HuH-7.5 (cell line): ENCODE measurements around the gene SLC34A3.

Experiments used
- DNase-seq: peaks from one replicate; pipeline ENCODE4 v3.0.0; 2011; ENCODE audit warnings: low spot score

Gene SLC34A3

GRCh38 chr9:137230705-137231371 is at the start of gene SLC34A3:
Gene SLC34A3, plus strand, starts transcription at chr9:137230901. Its CDS starts 802 bp downstream, at chr9:137231703.
- no peak for DNase-seq

GRCh38 chr9:137181680-137182079 is 49.0 kb upstream of the SLC34A3 start:
- no peak for DNase-seq

- DNase-seq: no peak
Observed at GRCh38 chr9:137182836-137183235, 47.9 kb upstream of the SLC34A3 start.

GRCh38 chr9:137183980-137184595 is 46.6 kb upstream of the SLC34A3 start:
- no peak for DNase-seq

GRCh38 chr9:137184881-137185660 is 45.6 kb upstream of the SLC34A3 start:
- no peak for DNase-seq

GRCh38 chr9:137185921-137186320 is 44.8 kb upstream of the SLC34A3 start:
- no peak for DNase-seq

- no peak for DNase-seq
Observed at GRCh38 chr9:137186385-137186784, 44.3 kb upstream of the SLC34A3 start.

GRCh38 chr9:137187386-137187785 is 43.3 kb upstream of the SLC34A3 start:
- no peak for DNase-seq

GRCh38 chr9:137188086-137188489 is 42.6 kb upstream of the SLC34A3 start:
- DNase-seq: no peak

GRCh38 chr9:137188490-137189296 is 42.0 kb upstream of the SLC34A3 start, which contains the start of the genes ANAPC2 and SSNA1:
Gene ANAPC2, minus strand, starts transcription at chr9:137188560. Its CDS starts 28 bp downstream, at chr9:137188532.
Gene SSNA1, plus strand, starts transcription at chr9:137188676. Its CDS starts 51 bp downstream, at chr9:137188727.
- DNase-seq: peak; percentile 94

GRCh38 chr9:137189297-137190295 is 41.1 kb upstream of the SLC34A3 start:
- DNase-seq: no peak

GRCh38 chr9:137190315-137190856 is 40.3 kb upstream of the SLC34A3 start:
- no peak for DNase-seq

GRCh38 chr9:137191245-137191644 is 39.5 kb upstream of the SLC34A3 start:
- DNase-seq: no peak

GRCh38 chr9:137191691-137192447 is 38.8 kb upstream of the SLC34A3 start:
- no peak for DNase-seq

GRCh38 chr9:137192448-137192780 is 38.3 kb upstream of the SLC34A3 start:
- DNase-seq: no peak

GRCh38 chr9:137192859-137193258 is 37.8 kb upstream of the SLC34A3 start:
- no peak for DNase-seq

- DNase-seq: no peak
Observed at GRCh38 chr9:137193771-137194170, 36.9 kb upstream of the SLC34A3 start.

- no peak for DNase-seq
Observed at GRCh38 chr9:137194388-137194787, 36.3 kb upstream of the SLC34A3 start.

- DNase-seq: no peak
Observed at GRCh38 chr9:137194909-137195308, 35.8 kb upstream of the SLC34A3 start.
